ENCODE data around the gene POC1A.

- TF ChIP-seq POLR2A (IDR thresholded peaks at IDR 0.05; ENCODE audit: low read length) (no peak), GATA1 (IDR thresholded peaks at IDR 0.05; ENCODE audit: low read depth, low read length) (no peak)
Measured at GRCh38 chr3:52056521-52056967, 97.7 kb downstream of the POC1A start, which contains the start of gene DUSP7.

Data from erythroblast (primary cell).